Calu3 (cell line): Measurements from ENCODE around the gene NEUROD4. TPM values are rescaled to one million over a fixed set of nuclear protein-coding genes. Genes with fewer than 3 reads are reported as not detected.

Source experiments
- BruUV-seq: library from RNA; stranded (reverse); fragments of 400-500 nt; replicated peaks from 2 replicates; lab custom pipeline; 2021; lab: Mats Ljungman, UMichigan
- CTCF ChIA-PET: fragments of 300-600 bp; sonication (Branson Sonifier 250); formaldehyde crosslinking; loops from one replicate; lab custom pipeline; 2022; ENCODE audit warnings: antibody characterized with exemption; lab: Charles Lee
- DNase-seq: peaks from one replicate; pipeline ENCODE4 v3.0.0; 2022
- H3K27ac Mint-ChIP-seq: one replicate; pipeline ENCODE4 v1.8.0; 2022; ENCODE audit warnings: mixed read lengths; ENCODE audit not compliant: unreplicated experiment
- H3K27me3 Mint-ChIP-seq: one replicate; pipeline ENCODE4 v1.8.0; 2022; ENCODE audit warnings: mixed read lengths; ENCODE audit not compliant: unreplicated experiment
- H3K36me3 Mint-ChIP-seq: one replicate; pipeline ENCODE4 v1.8.0; 2022; ENCODE audit warnings: mild to moderate bottlenecking, moderate library complexity, mixed read lengths; ENCODE audit not compliant: insufficient read depth, unreplicated experiment
- H3K4me1 Mint-ChIP-seq: one replicate; pipeline ENCODE4 v1.8.0; 2022; ENCODE audit warnings: mild to moderate bottlenecking, low read depth, mixed read lengths; ENCODE audit not compliant: unreplicated experiment
- H3K4me3 Mint-ChIP-seq: one replicate; pipeline ENCODE4 v1.8.0; 2022; ENCODE audit warnings: mild to moderate bottlenecking, low read depth, moderate library complexity, mixed read lengths; ENCODE audit not compliant: unreplicated experiment
- H3K9me3 Mint-ChIP-seq: one replicate; pipeline ENCODE4 v1.8.0; 2022; ENCODE audit warnings: low read depth, mixed read lengths; ENCODE audit not compliant: unreplicated experiment
- intact Hi-C: fragments of 100-400 bp; cut with micrococcal nuclease; formaldehyde crosslinking; loops from one replicate; pipeline ENCODE4 v1.10.0; 2022; ENCODE audit not compliant: unreplicated experiment
- total RNA-seq: library from RNA; stranded (reverse); gene quantifications from 2 replicates; pipeline ENCODE4 v1.2.3, GENCODE V29; 2022
- TF ChIP-seq, protein P1 (sequence below): fragments of 200-600 bp; IDR thresholded peaks from one replicate; pipeline ENCODE4 v1.8.0; 2022; ENCODE audit warnings: antibody characterized with exemption; ENCODE audit not compliant: unreplicated experiment

Gene NEUROD4
- total RNA-seq, 1 experiment from 2014 or later, result not detected

DNA sequence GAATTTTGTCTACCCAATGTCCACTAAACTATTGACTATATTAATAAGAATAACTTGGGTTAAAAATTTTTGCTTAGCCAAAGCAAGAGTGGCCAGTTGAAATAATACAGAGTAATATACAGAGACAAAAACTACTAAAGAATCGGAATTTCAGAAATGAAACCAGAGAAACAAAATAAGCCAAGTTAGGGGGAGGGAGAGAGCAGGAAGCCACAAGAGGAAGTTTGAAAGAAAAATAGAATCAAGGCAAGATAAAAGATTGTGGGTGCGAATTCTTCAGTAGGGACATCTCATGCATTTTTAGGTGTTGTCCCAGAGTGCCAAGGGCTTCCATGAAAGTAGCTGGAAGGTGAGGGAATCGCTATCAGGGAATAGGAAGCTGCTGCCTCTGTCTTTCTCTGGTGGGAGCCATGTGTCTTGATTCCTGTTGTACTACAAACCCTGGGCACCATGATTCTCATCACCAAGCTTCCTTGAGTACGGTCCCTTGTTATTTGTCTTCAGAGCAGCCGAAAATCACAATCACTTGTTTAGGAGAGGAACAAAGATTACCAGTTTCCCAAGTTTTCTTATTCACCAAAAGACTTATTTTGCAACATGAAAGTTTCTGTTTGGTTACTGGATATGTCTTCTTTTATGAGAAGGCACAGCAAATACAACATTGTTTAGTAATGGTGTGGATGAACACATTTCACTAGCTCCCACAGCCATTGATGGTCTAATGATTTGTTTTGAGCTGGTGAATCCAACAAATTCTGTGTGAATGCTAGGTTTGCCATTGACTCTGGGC lies 16.7 kb downstream of the NEUROD4 start:
- BruUV-seq, result no TSS peak
- Mint-ChIP-seq H3K4me3 (no peak overlapping the region), H3K36me3 (no peaks in the 10 kb centered on the region), H3K9me3 (no peaks in the 10 kb centered on the region), H3K27ac (no peak overlapping the region), H3K27me3 (peaks cover 76% of the 10 kb centered on the region), H3K4me1 (no peaks in the 10 kb centered on the region)
- TF ChIP-seq, protein P1, sequence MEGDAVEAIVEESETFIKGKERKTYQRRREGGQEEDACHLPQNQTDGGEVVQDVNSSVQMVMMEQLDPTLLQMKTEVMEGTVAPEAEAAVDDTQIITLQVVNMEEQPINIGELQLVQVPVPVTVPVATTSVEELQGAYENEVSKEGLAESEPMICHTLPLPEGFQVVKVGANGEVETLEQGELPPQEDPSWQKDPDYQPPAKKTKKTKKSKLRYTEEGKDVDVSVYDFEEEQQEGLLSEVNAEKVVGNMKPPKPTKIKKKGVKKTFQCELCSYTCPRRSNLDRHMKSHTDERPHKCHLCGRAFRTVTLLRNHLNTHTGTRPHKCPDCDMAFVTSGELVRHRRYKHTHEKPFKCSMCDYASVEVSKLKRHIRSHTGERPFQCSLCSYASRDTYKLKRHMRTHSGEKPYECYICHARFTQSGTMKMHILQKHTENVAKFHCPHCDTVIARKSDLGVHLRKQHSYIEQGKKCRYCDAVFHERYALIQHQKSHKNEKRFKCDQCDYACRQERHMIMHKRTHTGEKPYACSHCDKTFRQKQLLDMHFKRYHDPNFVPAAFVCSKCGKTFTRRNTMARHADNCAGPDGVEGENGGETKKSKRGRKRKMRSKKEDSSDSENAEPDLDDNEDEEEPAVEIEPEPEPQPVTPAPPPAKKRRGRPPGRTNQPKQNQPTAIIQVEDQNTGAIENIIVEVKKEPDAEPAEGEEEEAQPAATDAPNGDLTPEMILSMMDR, result no peak
- intact Hi-C loops, result no loop called here
- DNase-seq, result no peak
- CTCF ChIA-PET, result no interaction called here

- Mint-ChIP-seq H3K27ac (no peak overlapping the region), H3K4me1 (no peaks in the 10 kb centered on the region), H3K4me3 (no peak overlapping the region), H3K36me3 (no peaks in the 10 kb centered on the region), H3K27me3 (peaks cover 77% of the 10 kb centered on the region), H3K9me3 (no peaks in the 10 kb centered on the region)
- intact Hi-C loops, result no loop called here
- TF ChIP-seq, protein P1, result no peak
- DNase-seq, result no peak
- CTCF ChIA-PET, result no interaction called here
- no TSS peak for BruUV-seq
Observed at GRCh38 chr12:55037351-55037987, 17.7 kb downstream of the NEUROD4 start.

DNA sequence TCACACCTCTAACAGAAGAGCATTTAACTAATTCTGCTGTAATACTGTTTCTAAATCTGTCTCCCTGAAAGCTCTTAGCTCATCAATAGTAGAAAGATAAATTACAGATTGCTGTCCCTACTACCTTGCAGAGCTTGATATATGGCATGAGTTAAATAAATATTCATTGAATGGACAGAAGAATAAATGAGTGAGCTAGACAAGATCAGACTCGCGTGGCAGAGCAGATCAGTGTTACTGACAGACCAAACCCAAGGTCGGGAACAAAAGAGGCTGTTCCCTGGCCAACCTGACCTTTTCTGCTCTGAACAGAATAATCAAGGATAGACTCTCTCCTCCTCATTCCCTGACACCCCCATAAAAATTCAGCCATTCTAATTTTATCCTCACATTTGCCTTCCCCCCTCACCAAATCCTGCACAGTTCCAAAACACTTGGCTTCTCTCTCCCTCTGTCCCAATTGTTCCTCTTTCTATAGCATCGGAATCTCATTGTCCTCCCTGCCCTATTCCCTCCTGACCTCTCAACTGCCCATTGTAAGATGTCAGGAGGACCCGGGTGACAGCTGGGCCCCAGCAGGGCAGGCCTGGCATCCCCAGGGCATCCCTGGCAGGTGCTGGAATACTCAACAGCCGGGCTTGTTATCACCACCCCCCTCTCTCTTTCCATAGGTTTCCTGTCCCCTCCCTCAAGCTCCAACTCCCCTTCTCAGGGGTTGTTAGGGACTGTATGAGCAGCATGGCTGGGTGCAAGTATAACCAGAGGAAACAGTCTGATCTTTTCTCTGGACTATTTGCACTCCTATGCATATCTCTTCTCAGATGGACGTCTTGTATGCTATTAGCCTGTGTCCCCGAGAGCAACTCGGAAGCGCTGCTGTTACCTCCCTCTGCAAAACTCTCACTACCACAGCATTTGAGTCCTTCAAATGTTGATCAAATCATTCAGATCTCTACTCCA lies 19.9 kb downstream of the NEUROD4 start:
- DNase-seq, result no peak
- intact Hi-C loops, result no loop called here
- no peak overlapping the region for H3K27ac Mint-ChIP-seq
- H3K36me3 Mint-ChIP-seq, result no peaks in the 10 kb centered on the region
- no peak overlapping the region for H3K4me3 Mint-ChIP-seq
- CTCF ChIA-PET, result no interaction called here
- no TSS peak for BruUV-seq
- TF ChIP-seq, protein P1, result no peak
- H3K27me3 Mint-ChIP-seq, result peaks cover 90% of the 10 kb centered on the region
- H3K9me3 Mint-ChIP-seq, result no peaks in the 10 kb centered on the region
- no peaks in the 10 kb centered on the region for H3K4me1 Mint-ChIP-seq

DNA sequence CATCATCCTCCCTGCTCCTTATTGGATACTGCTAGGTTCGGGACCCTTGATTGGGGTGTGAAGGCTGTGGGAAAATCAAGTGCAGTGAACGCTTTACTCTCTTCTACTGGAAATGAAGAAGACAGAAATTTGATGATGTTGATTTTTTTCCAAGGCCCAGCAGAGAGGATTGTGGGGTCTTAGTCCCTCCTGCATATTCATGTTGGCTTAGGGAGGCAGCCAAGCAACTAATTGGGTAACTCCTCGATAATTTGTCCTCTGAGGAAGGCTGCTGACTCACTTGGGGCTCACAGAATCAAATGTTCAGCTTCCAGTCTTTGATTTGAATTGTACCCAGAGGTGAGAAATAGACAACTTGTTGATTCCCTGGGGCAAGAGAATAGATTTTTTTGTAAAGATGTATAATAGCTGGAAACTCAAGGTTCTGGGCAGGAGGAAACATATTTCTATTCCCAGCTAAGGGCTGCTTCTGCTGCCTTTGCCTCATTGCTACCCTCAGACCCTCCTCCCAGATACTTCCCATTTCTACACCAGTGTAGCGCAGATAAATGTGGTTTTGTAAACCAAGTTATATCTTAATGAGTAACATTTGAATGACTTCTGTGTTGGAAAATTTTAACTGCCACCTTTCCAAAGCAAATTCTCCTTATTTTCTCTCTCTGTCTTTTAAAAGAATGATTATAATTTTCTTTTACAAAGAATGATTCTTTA lies 21.7 kb downstream of the NEUROD4 start:
- Mint-ChIP-seq H3K36me3 (no peaks in the 10 kb centered on the region), H3K4me3 (no peak overlapping the region), H3K4me1 (no peaks in the 10 kb centered on the region), H3K27ac (no peak overlapping the region), H3K9me3 (no peaks in the 10 kb centered on the region), H3K27me3 (peaks cover 80% of the 10 kb centered on the region)
- CTCF ChIA-PET, result no interaction called here
- no peak for DNase-seq
- no TSS peak for BruUV-seq
- TF ChIP-seq, protein P1, result no peak
- intact Hi-C loops, result no loop called here
